Measurements from ENCODE around the gene SLC22A23.

The SLC22A23 gene

GRCh38 chr6:3427687-3428085 is 29.2 kb downstream of the SLC22A23 start:
- Histone ChIP-seq H3K9me3 (ENCODE audit: control insufficient read depth, insufficient read depth, low read length) (no peaks in the 10 kb centered on the region), H3K79me2 (ENCODE audit: control insufficient read depth, low read length) (no peaks in the 10 kb centered on the region), H3K36me3 (ENCODE audit: control insufficient read depth, low read length) (no peaks in the 10 kb centered on the region), H3K4me3 (ENCODE audit: low read length) (no peak overlapping the region), H4K20me1 (ENCODE audit: control insufficient read depth, insufficient read depth, low read depth, low read length) (no peaks in the 10 kb centered on the region), H3K27ac (ENCODE audit: low read depth, low read length) (no peak overlapping the region), H3K9me2 (replicated peaks; ENCODE audit: control insufficient read depth, low read length) (no peaks in the 10 kb centered on the region), H3K27me3 (ENCODE audit: control insufficient read depth, low read length) (peaks cover 18% of the 10 kb centered on the region), H3K4me2 (ENCODE audit: low read length) (no peak overlapping the region), H3K4me1 (ENCODE audit: control insufficient read depth, low read length) (no peaks in the 10 kb centered on the region), H3F3A (ENCODE audit: control insufficient read depth, insufficient read depth) (no peaks in the 10 kb centered on the region)
- TF ChIP-seq CTCF (IDR thresholded peaks at IDR 0.05; ENCODE audit: low read depth, low read length, poor library complexity, severe bottlenecking): no peak
- no peak for TF ChIP-seq EZH2phosphoT487 (IDR thresholded peaks at IDR 0.05; ENCODE audit: borderline replicate concordance, low read length)

GRCh38 chr6:3426927-3427686 is 29.7 kb downstream of the SLC22A23 start:
- H4K20me1 ChIP-seq (ENCODE audit: control insufficient read depth, insufficient read depth, low read depth, low read length): no peaks in the 10 kb centered on the region

GRCh38 chr6:3426091-3426926 is 30.5 kb downstream of the SLC22A23 start:
- H3K79me2 ChIP-seq (ENCODE audit: control insufficient read depth, low read length): no peaks in the 10 kb centered on the region
- no peaks in the 10 kb centered on the region for H3K9me3 ChIP-seq (ENCODE audit: control insufficient read depth, insufficient read depth, low read length)
- H3K27me3 ChIP-seq (ENCODE audit: control insufficient read depth, low read length): peaks cover 28% of the 10 kb centered on the region

More at GRCh38 chr6:3426927-3427686, 29.7 kb downstream of the SLC22A23 start:
- H3K9me2 ChIP-seq (replicated peaks; ENCODE audit: control insufficient read depth, low read length): no peaks in the 10 kb centered on the region
- no peaks in the 10 kb centered on the region for H3K9me3 ChIP-seq (ENCODE audit: control insufficient read depth, insufficient read depth, low read length)
- no peak overlapping the region for H3K4me3 ChIP-seq (ENCODE audit: low read length)
- no peaks in the 10 kb centered on the region for H3K4me1 ChIP-seq (ENCODE audit: control insufficient read depth, low read length)
- H3K36me3 ChIP-seq (ENCODE audit: control insufficient read depth, low read length): no peaks in the 10 kb centered on the region
- no peak overlapping the region for H3K4me2 ChIP-seq (ENCODE audit: low read length)
- no peak for TF ChIP-seq EZH2phosphoT487 (IDR thresholded peaks at IDR 0.05; ENCODE audit: borderline replicate concordance, low read length)
- no peak for TF ChIP-seq CTCF (IDR thresholded peaks at IDR 0.05; ENCODE audit: low read depth, low read length, poor library complexity, severe bottlenecking)
- no peak overlapping the region for H3K27ac ChIP-seq (ENCODE audit: low read depth, low read length)
- no peaks in the 10 kb centered on the region for H3F3A ChIP-seq (ENCODE audit: control insufficient read depth, insufficient read depth)
- H3K27me3 ChIP-seq (ENCODE audit: control insufficient read depth, low read length): peaks cover 21% of the 10 kb centered on the region
- H3K79me2 ChIP-seq (ENCODE audit: control insufficient read depth, low read length): no peaks in the 10 kb centered on the region

More at GRCh38 chr6:3426091-3426926, 30.5 kb downstream of the SLC22A23 start:
- no peaks in the 10 kb centered on the region for H3K9me2 ChIP-seq (replicated peaks; ENCODE audit: control insufficient read depth, low read length)
- no peak overlapping the region for H3K27ac ChIP-seq (ENCODE audit: low read depth, low read length)
- H3K4me2 ChIP-seq (ENCODE audit: low read length): no peak overlapping the region
- no peaks in the 10 kb centered on the region for H4K20me1 ChIP-seq (ENCODE audit: control insufficient read depth, insufficient read depth, low read depth, low read length)
- TF ChIP-seq EZH2phosphoT487 (IDR thresholded peaks at IDR 0.05; ENCODE audit: borderline replicate concordance, low read length) (no peak), CTCF (IDR thresholded peaks at IDR 0.05; ENCODE audit: low read depth, low read length, poor library complexity, severe bottlenecking) (no peak)
- H3K4me3 ChIP-seq (ENCODE audit: low read length): no peak overlapping the region
- H3F3A ChIP-seq (ENCODE audit: control insufficient read depth, insufficient read depth): no peaks in the 10 kb centered on the region
- H3K4me1 ChIP-seq (ENCODE audit: control insufficient read depth, low read length): no peaks in the 10 kb centered on the region
- H3K36me3 ChIP-seq (ENCODE audit: control insufficient read depth, low read length): no peaks in the 10 kb centered on the region

All from DOHH2 (cell line).